Measurements from ENCODE around the gene BPGM. TPM values are rescaled to one million over a fixed set of nuclear protein-coding genes. Genes with fewer than 3 reads are reported as not detected.

BPGM gene
- total RNA-seq (21.8 TPM), polyA plus RNA-seq (ENCODE audit: insufficient read depth in 1 of 8, insufficient read length in 8 of 8, low replicate concordance in 1 of 8) (10 to 100 TPM; 17.2 to 36.8 (median 27.2) TPM)
- long read RNA-seq, donor 1, partial matches to known transcripts: 0 of 2 reads
- long read RNA-seq, donor 1, other reads (novel, unspliced or antisense): 0 of 2 reads
- long read RNA-seq, donor 2, partial matches to known transcripts: 0 of 2 reads
- long read RNA-seq, donor 2, other reads (novel, unspliced or antisense): 0 of 2 reads
- long read RNA-seq, donor 3, transcript BPGM-201 (3 exons, 1,753 nt): major isoform, 16 of 28 reads
- long read RNA-seq, donor 3, partial matches to known transcripts: 11 of 28 reads
- long read RNA-seq, donor 3, other reads (novel, unspliced or antisense): 0 of 28 reads
- long read RNA-seq, donor 4, transcript BPGM-201 (3 exons, 1,753 nt): major isoform, 7 of 7 reads
- long read RNA-seq, donor 4, partial matches to known transcripts: 0 of 7 reads
- long read RNA-seq, donor 4, other reads (novel, unspliced or antisense): 0 of 7 reads
- long read RNA-seq, donor 5, transcript BPGM-201 (3 exons, 1,753 nt): major isoform, 18 of 28 reads
- long read RNA-seq, donor 5, partial matches to known transcripts: 9 of 28 reads
- long read RNA-seq, donor 5, other reads (novel, unspliced or antisense): 0 of 28 reads
- long read RNA-seq, donor 6, transcript BPGM-201 (3 exons, 1,753 nt): major isoform, 26 of 39 reads
- long read RNA-seq, donor 6, partial matches to known transcripts: 12 of 39 reads
- long read RNA-seq, donor 6, other reads (novel, unspliced or antisense): 0 of 39 reads
- long read RNA-seq, donor 7, transcript BPGM-201 (3 exons, 1,753 nt): major isoform, 12 of 22 reads
- long read RNA-seq, donor 7, partial matches to known transcripts: 10 of 22 reads
- long read RNA-seq, donor 7, other reads (novel, unspliced or antisense): 0 of 22 reads
- long read RNA-seq, donor 8, partial matches to known transcripts: 0 of 2 reads
- long read RNA-seq, donor 8, other reads (novel, unspliced or antisense): 0 of 2 reads
- long read RNA-seq, donor 9, transcript BPGM-201 (3 exons, 1,753 nt): major isoform, 7 of 7 reads
- long read RNA-seq, donor 9, partial matches to known transcripts: 0 of 7 reads
- long read RNA-seq, donor 9, other reads (novel, unspliced or antisense): 0 of 7 reads
- long read RNA-seq, donor 10, transcript BPGM-201 (3 exons, 1,753 nt): major isoform, 9 of 9 reads
- long read RNA-seq, donor 10, partial matches to known transcripts: 0 of 9 reads
- long read RNA-seq, donor 10, other reads (novel, unspliced or antisense): 0 of 9 reads
- long read RNA-seq, donor 11, transcript BPGM-201 (3 exons, 1,753 nt): major isoform, 5 of 5 reads
- long read RNA-seq, donor 11, partial matches to known transcripts: 0 of 5 reads
- long read RNA-seq, donor 11, other reads (novel, unspliced or antisense): 0 of 5 reads

GRCh38 chr7:134646425-134647305 lies at the start of gene BPGM:
BPGM (plus strand) TSS chr7:134646853; CDS start chr7:134661508, 14,655 bp downstream.
- peak within 1 kb of the TSS; percentile 82 for H3K4me3 ChIP-seq (ENCODE audit: low read length)
- under 1% methylated on average over 28 of the region's 36 CpGs for WGBS (ENCODE audit: insufficient coverage)
- peaks cover 9% of the 10 kb centered on the region for H3K4me1 ChIP-seq (ENCODE audit: control insufficient read depth, insufficient read depth, low read length)
- H3K27ac ChIP-seq (ENCODE audit: low read length): peak within 1 kb of the TSS; percentile 88
- H3K9me3 ChIP-seq (replicated peaks; ENCODE audit: control insufficient read depth, low read depth, low read length): no peaks in the 10 kb centered on the region
- peak; percentile 100 for DNase-seq
- no peaks in the 10 kb centered on the region for H3K27me3 ChIP-seq (ENCODE audit: control insufficient read depth, insufficient read depth, low read length)
- no peaks in the 10 kb centered on the region for H3K36me3 ChIP-seq (ENCODE audit: control insufficient read depth, insufficient read depth, low read length)

GRCh38 chr7:134599371-134599770 lies 47.3 kb upstream of the BPGM start:
- DNase-seq: peak; percentile 53
- no peaks in the 10 kb centered on the region for H3K27me3 ChIP-seq (ENCODE audit: control insufficient read depth, insufficient read depth, low read length)
- no peaks in the 10 kb centered on the region for H3K9me3 ChIP-seq (replicated peaks; ENCODE audit: control insufficient read depth, low read depth, low read length)
- no peak overlapping the region for H3K27ac ChIP-seq (ENCODE audit: low read length)
- no peak overlapping the region for H3K4me3 ChIP-seq (ENCODE audit: low read length)
- 100% methylated on average over 1 of the region's 6 CpGs for WGBS (ENCODE audit: insufficient coverage)
- no peaks in the 10 kb centered on the region for H3K4me1 ChIP-seq (ENCODE audit: control insufficient read depth, insufficient read depth, low read length)
- no peaks in the 10 kb centered on the region for H3K36me3 ChIP-seq (ENCODE audit: control insufficient read depth, insufficient read depth, low read length)

GRCh38 chr7:134601459-134601858 lies 45.2 kb upstream of the BPGM start:
- H3K4me3 ChIP-seq (ENCODE audit: low read length): no peak overlapping the region
- no peak for DNase-seq
- 73% methylated on average over 2 of the region's 4 CpGs for WGBS (ENCODE audit: insufficient coverage)

GRCh38 chr7:134602881-134603451 lies 43.7 kb upstream of the BPGM start:
- H3K9me3 ChIP-seq (replicated peaks; ENCODE audit: control insufficient read depth, low read depth, low read length): no peaks in the 10 kb centered on the region

More at GRCh38 chr7:134601459-134601858, 45.2 kb upstream of the BPGM start:
- no peaks in the 10 kb centered on the region for H3K27me3 ChIP-seq (ENCODE audit: control insufficient read depth, insufficient read depth, low read length)
- H3K27ac ChIP-seq (ENCODE audit: low read length): no peak overlapping the region
- H3K36me3 ChIP-seq (ENCODE audit: control insufficient read depth, insufficient read depth, low read length): no peaks in the 10 kb centered on the region
- H3K9me3 ChIP-seq (replicated peaks; ENCODE audit: control insufficient read depth, low read depth, low read length): no peaks in the 10 kb centered on the region
- no peaks in the 10 kb centered on the region for H3K4me1 ChIP-seq (ENCODE audit: control insufficient read depth, insufficient read depth, low read length)

GRCh38 chr7:134605978-134606923 lies 40.4 kb upstream of the BPGM start:
- no peaks in the 10 kb centered on the region for H3K9me3 ChIP-seq (replicated peaks; ENCODE audit: control insufficient read depth, low read depth, low read length)
- H3K4me1 ChIP-seq (ENCODE audit: control insufficient read depth, insufficient read depth, low read length): no peaks in the 10 kb centered on the region
- no peak overlapping the region for H3K27ac ChIP-seq (ENCODE audit: low read length)
- 15% methylated on average over 8 of the region's 14 CpGs for WGBS (ENCODE audit: insufficient coverage)
- H3K36me3 ChIP-seq (ENCODE audit: control insufficient read depth, insufficient read depth, low read length): no peaks in the 10 kb centered on the region
- H3K4me3 ChIP-seq (ENCODE audit: low read length): no peak overlapping the region
- peak; percentile 67 for DNase-seq
- H3K27me3 ChIP-seq (ENCODE audit: control insufficient read depth, insufficient read depth, low read length): no peaks in the 10 kb centered on the region

More at GRCh38 chr7:134602881-134603451, 43.7 kb upstream of the BPGM start:
- no peaks in the 10 kb centered on the region for H3K27me3 ChIP-seq (ENCODE audit: control insufficient read depth, insufficient read depth, low read length)
- H3K36me3 ChIP-seq (ENCODE audit: control insufficient read depth, insufficient read depth, low read length): no peaks in the 10 kb centered on the region
- H3K4me3 ChIP-seq (ENCODE audit: low read length): no peak overlapping the region
- DNase-seq: no peak
- WGBS (ENCODE audit: insufficient coverage): 39% methylated on average over 6 of the region's 11 CpGs
- H3K4me1 ChIP-seq (ENCODE audit: control insufficient read depth, insufficient read depth, low read length): no peaks in the 10 kb centered on the region
- no peak overlapping the region for H3K27ac ChIP-seq (ENCODE audit: low read length)

- Histone ChIP-seq H3K4me1 (ENCODE audit: control insufficient read depth, insufficient read depth, low read length) (no peaks in the 10 kb centered on the region), H3K4me3 (ENCODE audit: low read length) (no peak overlapping the region), H3K27ac (ENCODE audit: low read length) (no peak overlapping the region), H3K27me3 (ENCODE audit: control insufficient read depth, insufficient read depth, low read length) (no peaks in the 10 kb centered on the region), H3K9me3 (replicated peaks; ENCODE audit: control insufficient read depth, low read depth, low read length) (no peaks in the 10 kb centered on the region), H3K36me3 (ENCODE audit: control insufficient read depth, insufficient read depth, low read length) (no peaks in the 10 kb centered on the region)
- DNase-seq: no peak
- 80% methylated on average over 1 of the region's 6 CpGs for WGBS (ENCODE audit: insufficient coverage)
These were observed 35.0 kb upstream of the BPGM start for GRCh38 chr7:134611611-134612151.

GRCh38 chr7:134612197-134612596 lies 34.5 kb upstream of the BPGM start:
- 100% methylated on average over 1 of the region's 2 CpGs for WGBS (ENCODE audit: insufficient coverage)

More at GRCh38 chr7:134612197-134612596, 34.5 kb upstream of the BPGM start:
- Histone ChIP-seq H3K4me1 (ENCODE audit: control insufficient read depth, insufficient read depth, low read length) (no peaks in the 10 kb centered on the region), H3K27ac (ENCODE audit: low read length) (no peak overlapping the region), H3K4me3 (ENCODE audit: low read length) (no peak overlapping the region), H3K9me3 (replicated peaks; ENCODE audit: control insufficient read depth, low read depth, low read length) (no peaks in the 10 kb centered on the region), H3K27me3 (ENCODE audit: control insufficient read depth, insufficient read depth, low read length) (no peaks in the 10 kb centered on the region), H3K36me3 (ENCODE audit: control insufficient read depth, insufficient read depth, low read length) (no peaks in the 10 kb centered on the region)
- DNase-seq: no peak
